HUES6 (cell line): Measurements from ENCODE around the gene SLC7A8.

Experiments used
- H3K27ac ChIP-seq: 2 replicates; pipeline ENCODE4 v1.7.0; 2013; ENCODE audit warnings: low read depth, mild to moderate bottlenecking, low read length, inconsistent platforms
- H3K27me3 ChIP-seq: 2 replicates; pipeline ENCODE4 v1.6.1; 2013; ENCODE audit warnings: low read length; ENCODE audit not compliant: control insufficient read depth, insufficient read depth
- H3K36me3 ChIP-seq: 2 replicates; pipeline ENCODE4 v1.6.1; 2013; ENCODE audit warnings: low read length; ENCODE audit not compliant: control insufficient read depth, insufficient read depth
- H3K4me1 ChIP-seq: 2 replicates; pipeline ENCODE4 v1.6.1; 2013; ENCODE audit warnings: low read length; ENCODE audit not compliant: control insufficient read depth, insufficient read depth
- H3K4me3 ChIP-seq: 2 replicates; pipeline ENCODE4 v1.5.1; 2013; ENCODE audit warnings: low read depth, low read length
- H3K9ac ChIP-seq: one replicate; pipeline ENCODE4 v1.6.1; 2013; ENCODE audit warnings: mild to moderate bottlenecking, low read length
- H3K9me3 ChIP-seq: 2 replicates; pipeline ENCODE4 v1.6.1; 2013; ENCODE audit warnings: low read depth, low read length; ENCODE audit not compliant: control insufficient read depth, insufficient read depth

SLC7A8 gene

GRCh38 chr14:23130871-23131270 is 52.6 kb downstream of the SLC7A8 start:
- peaks cover 55% of the 10 kb centered on the region for H3K36me3 ChIP-seq
- no peaks in the 10 kb centered on the region for H3K27me3 ChIP-seq
- peaks cover 4% of the 10 kb centered on the region; the same call in 1 of the 2 replicates for H3K4me1 ChIP-seq
- H3K4me3 ChIP-seq, result no peak overlapping the region
- no peak overlapping the region for H3K9ac ChIP-seq
- H3K9me3 ChIP-seq, result no peaks in the 10 kb centered on the region
- H3K27ac ChIP-seq, result no peak overlapping the region

- no peak overlapping the region for H3K9ac ChIP-seq
- no peak overlapping the region for H3K27ac ChIP-seq
- peaks cover 52% of the 10 kb centered on the region for H3K36me3 ChIP-seq
- H3K4me3 ChIP-seq, result no peak overlapping the region
- no peaks in the 10 kb centered on the region for H3K27me3 ChIP-seq
- peaks cover 8% of the 10 kb centered on the region; the same call in 1 of the 2 replicates for H3K4me1 ChIP-seq
- no peaks in the 10 kb centered on the region for H3K9me3 ChIP-seq
Measured at GRCh38 chr14:23129759-23130316, 53.6 kb downstream of the SLC7A8 start.

GRCh38 chr14:23128969-23129758 is 54.3 kb downstream of the SLC7A8 start:
- peaks cover 8% of the 10 kb centered on the region; the same call in 1 of the 2 replicates for H3K4me1 ChIP-seq
- no peak overlapping the region for H3K9ac ChIP-seq
- no peaks in the 10 kb centered on the region for H3K27me3 ChIP-seq
- H3K27ac ChIP-seq, result no peak overlapping the region
- no peak overlapping the region for H3K4me3 ChIP-seq
- H3K9me3 ChIP-seq, result no peaks in the 10 kb centered on the region
- peaks cover 52% of the 10 kb centered on the region for H3K36me3 ChIP-seq

GRCh38 chr14:23127861-23128260 is 55.6 kb downstream of the SLC7A8 start:
- peaks cover 48% of the 10 kb centered on the region for H3K36me3 ChIP-seq
- H3K27ac ChIP-seq, result no peak overlapping the region
- H3K4me1 ChIP-seq, result peaks cover 8% of the 10 kb centered on the region
- no peak overlapping the region for H3K4me3 ChIP-seq
- H3K27me3 ChIP-seq, result no peaks in the 10 kb centered on the region
- no peaks in the 10 kb centered on the region for H3K9me3 ChIP-seq
- H3K9ac ChIP-seq, result no peak overlapping the region

- Histone ChIP-seq H3K36me3 (peaks cover 48% of the 10 kb centered on the region), H3K4me1 (peaks cover 13% of the 10 kb centered on the region), H3K9me3 (no peaks in the 10 kb centered on the region), H3K27ac (no peak overlapping the region), H3K27me3 (no peaks in the 10 kb centered on the region), H3K4me3 (no peak overlapping the region), H3K9ac (no peak overlapping the region)
Measured at GRCh38 chr14:23126548-23127278, 56.7 kb downstream of the SLC7A8 start.

- H3K9me3 ChIP-seq, result no peaks in the 10 kb centered on the region
- peaks cover 41% of the 10 kb centered on the region for H3K36me3 ChIP-seq
- H3K4me3 ChIP-seq, result no peak overlapping the region
- H3K9ac ChIP-seq, result no peak overlapping the region
- H3K27ac ChIP-seq, result no peak overlapping the region
- H3K4me1 ChIP-seq, result peaks cover 19% of the 10 kb centered on the region
- H3K27me3 ChIP-seq, result no peaks in the 10 kb centered on the region
Measured at GRCh38 chr14:23125933-23126524, 57.4 kb downstream of the SLC7A8 start.

- Histone ChIP-seq H3K36me3 (peaks cover 33% of the 10 kb centered on the region), H3K27me3 (no peaks in the 10 kb centered on the region), H3K9me3 (no peaks in the 10 kb centered on the region), H3K4me1 (peaks cover 25% of the 10 kb centered on the region), H3K27ac (no peak overlapping the region), H3K9ac (no peak overlapping the region), H3K4me3 (no peak overlapping the region)
Measured at GRCh38 chr14:23125011-23125410, 58.4 kb downstream of the SLC7A8 start.

- Histone ChIP-seq H3K9ac (no peak overlapping the region), H3K27ac (no peak overlapping the region), H3K4me1 (peaks cover 31% of the 10 kb centered on the region), H3K4me3 (no peak overlapping the region), H3K9me3 (no peaks in the 10 kb centered on the region), H3K27me3 (no peaks in the 10 kb centered on the region), H3K36me3 (peaks cover 27% of the 10 kb centered on the region)
Measured at GRCh38 chr14:23124337-23124954, 59.0 kb downstream of the SLC7A8 start.

GRCh38 chr14:23123419-23123818 is 60.0 kb downstream of the SLC7A8 start:
- H3K9me3 ChIP-seq, result no peaks in the 10 kb centered on the region
- peaks cover 17% of the 10 kb centered on the region for H3K36me3 ChIP-seq
- no peak overlapping the region for H3K4me3 ChIP-seq
- H3K4me1 ChIP-seq, result peaks cover 39% of the 10 kb centered on the region
- H3K27ac ChIP-seq, result no peak overlapping the region
- no peaks in the 10 kb centered on the region for H3K27me3 ChIP-seq
- no peak overlapping the region for H3K9ac ChIP-seq

- Histone ChIP-seq H3K9ac (no peak overlapping the region), H3K4me3 (no peak overlapping the region), H3K4me1 (peaks cover 39% of the 10 kb centered on the region), H3K27me3 (no peaks in the 10 kb centered on the region), H3K27ac (no peak overlapping the region), H3K9me3 (no peaks in the 10 kb centered on the region), H3K36me3 (peaks cover 5% of the 10 kb centered on the region)
Measured at GRCh38 chr14:23122086-23122485, 61.4 kb downstream of the SLC7A8 start.
